Adipose tissue (tissue), 3 donors: ENCODE measurements around the gene PRKAG3. TPM values are rescaled to one million over a fixed set of nuclear protein-coding genes. Genes with fewer than 3 reads are reported as not detected.

ENCODE experiments used
- H3K27ac ChIP-seq: one replicate; pipeline ENCODE4 v1.5.1; 2013; ENCODE audit warnings: low read depth, low read length
- WGBS, 3 donors: extraction: QIAGEN DNeasy Blood & Tissue Kit; methylation state at CpG; one replicate each; pipeline ENCODE4 v1.1.7; 2013; 5-methylcytosine and 5-hydroxymethylcytosine counted together
- polyA plus RNA-seq, 3 donors: library from polyadenylated mRNA; stranded (reverse); fragments of 200-250 nt; gene quantifications; one replicate each; pipeline ENCODE4 v1.2.3, GENCODE V29; 2013
- donor health status: healthy with polysubstance abuse.
- donor health status: Bipolar disorder and iron deficiency.
- donor health status: healthy.

The PRKAG3 gene
- polyA plus RNA-seq, 3 donors = 0.06 TPM; not detected in 2

- no peak overlapping the region for H3K27ac ChIP-seq
- 48 to 58% (median 51%) methylated on average over 3 of the region's 3 CpGs for WGBS, 3 donors
Observed at GRCh38 chr2:218805627-218806026, 26.0 kb downstream of the PRKAG3 start.

- 67 to 92% (median 79%) methylated on average over 1 of the region's 1 CpG for WGBS, 3 donors
- no peak overlapping the region for H3K27ac ChIP-seq
Observed at GRCh38 chr2:218804817-218805216, 26.8 kb downstream of the PRKAG3 start.

- H3K27ac ChIP-seq = no peak overlapping the region
Observed at GRCh38 chr2:218802386-218802994, 29.1 kb downstream of the PRKAG3 start.

GRCh38 chr2:218799990-218800389 lies 31.6 kb downstream of the PRKAG3 start:
- no peak overlapping the region for H3K27ac ChIP-seq
- WGBS, 3 donors = 61 to 63% (median 62%) methylated on average over 6 of the region's 6 CpGs

More at GRCh38 chr2:218802386-218802994, 29.1 kb downstream of the PRKAG3 start:
- 37 to 40% (median 40%) methylated on average over 4 of the region's 4 CpGs for WGBS, 3 donors

GRCh38 chr2:218798767-218799504 lies 32.7 kb downstream of the PRKAG3 start:
- WGBS, 3 donors = 41 to 55% (median 54%) methylated on average over 12 of the region's 12 CpGs
- no peak overlapping the region for H3K27ac ChIP-seq

GRCh38 chr2:218796691-218797090 lies 34.9 kb downstream of the PRKAG3 start:
- H3K27ac ChIP-seq = no peak overlapping the region
- WGBS, 3 donors = 89 to 92% (median 91%) methylated on average over 4 of the region's 4 CpGs

GRCh38 chr2:218792433-218792832 lies 39.2 kb downstream of the PRKAG3 start:
- whole genome bisulfite sequencing, 3 donors = 80 to 96% (median 95%) methylated on average over 1 of the region's 1 CpG
- H3K27ac ChIP-seq = no peak overlapping the region

GRCh38 chr2:218788529-218789255 lies 42.9 kb downstream of the PRKAG3 start:
- WGBS, 3 donors = 73 to 89% (median 75%) methylated on average over 2 of the region's 2 CpGs
- H3K27ac ChIP-seq = no peak overlapping the region

- WGBS, 3 donors = 80 to 96% (median 90%) methylated on average over 3 of the region's 3 CpGs
- no peak overlapping the region for H3K27ac ChIP-seq
Observed at GRCh38 chr2:218786133-218786532, 45.5 kb downstream of the PRKAG3 start.

GRCh38 chr2:218785103-218785502 lies 46.5 kb downstream of the PRKAG3 start:
- no peak overlapping the region for H3K27ac ChIP-seq
- 28 to 55% (median 54%) methylated on average over 1 of the region's 1 CpG for WGBS, 3 donors

GRCh38 chr2:218783688-218784087 lies 47.9 kb downstream of the PRKAG3 start:
- H3K27ac ChIP-seq = no peak overlapping the region
- WGBS, 3 donors = 87 to 88% (median 88%) methylated on average over 4 of the region's 4 CpGs

GRCh38 chr2:218782528-218782844 lies 49.1 kb downstream of the PRKAG3 start:
- H3K27ac ChIP-seq = no peak overlapping the region
- WGBS, 3 donors = 20 to 39% (median 21%) methylated on average over 6 of the region's 6 CpGs

- WGBS, 3 donors = 1 to 2% (median 2%) methylated on average over 66 to 76 of the region's 76 CpGs
Observed at GRCh38 chr2:218781691-218782527, 49.7 kb downstream of the PRKAG3 start, which contains the start of gene CYP27A1. CYP27A1 (plus strand) TSS chr2:218782147; CDS start chr2:218782183, 36 bp downstream.

GRCh38 chr2:218780851-218781690 lies 50.5 kb downstream of the PRKAG3 start:
- WGBS, 3 donors = 31 to 38% (median 32%) methylated on average over 15 of the region's 15 CpGs
- H3K27ac ChIP-seq = no peak overlapping the region

More at GRCh38 chr2:218781691-218782527, 49.7 kb downstream of the PRKAG3 start, which contains the start of gene CYP27A1:
- no peak within 1 kb of the TSS for H3K27ac ChIP-seq

- H3K27ac ChIP-seq = no peak overlapping the region
- WGBS, 3 donors = 72 to 87% (median 87%) methylated on average over 2 of the region's 2 CpGs
Observed at GRCh38 chr2:218780046-218780445, 51.6 kb downstream of the PRKAG3 start.

- H3K27ac ChIP-seq = no peak overlapping the region
- WGBS, 3 donors = 87 to 97% (median 97%) methylated on average over 9 of the region's 9 CpGs
Observed at GRCh38 chr2:218777276-218777990, 54.2 kb downstream of the PRKAG3 start.

- no peak overlapping the region for H3K27ac ChIP-seq
- WGBS, 3 donors = 90 to 100% (median 100%) methylated on average over 1 of the region's 1 CpG
Observed at GRCh38 chr2:218776488-218776887, 55.1 kb downstream of the PRKAG3 start.
